Endothelial cell (in vitro differentiated cells): ENCODE data around the gene CCDC138. TPM values are rescaled to one million over a fixed set of nuclear protein-coding genes. Genes with fewer than 3 reads are reported as not detected.

ENCODE experiments used
- DNase-seq: peaks from one replicate; pipeline ENCODE4 v3.0.0; 2021; ENCODE audit warnings: low spot score
- H3K27ac Mint-ChIP-seq: one replicate; pipeline ENCODE4 v1.8.0; 2021; ENCODE audit warnings: mixed read lengths, inconsistent platforms; ENCODE audit not compliant: unreplicated experiment
- H3K27me3 Mint-ChIP-seq: one replicate; pipeline ENCODE4 v1.8.0; 2021; ENCODE audit warnings: mild to moderate bottlenecking, moderate library complexity, mixed read lengths, inconsistent platforms; ENCODE audit not compliant: unreplicated experiment
- H3K36me3 Mint-ChIP-seq: one replicate; pipeline ENCODE4 v1.8.0; 2021; ENCODE audit warnings: mild to moderate bottlenecking, low read depth, mixed read lengths, inconsistent platforms; ENCODE audit not compliant: unreplicated experiment
- H3K4me1 Mint-ChIP-seq: one replicate; pipeline ENCODE4 v1.8.0; 2021; ENCODE audit warnings: mild to moderate bottlenecking, mixed read lengths, inconsistent platforms; ENCODE audit not compliant: unreplicated experiment
- H3K4me3 Mint-ChIP-seq: one replicate; pipeline ENCODE4 v1.8.0; 2021; ENCODE audit warnings: mild to moderate bottlenecking, mixed read lengths, inconsistent platforms; ENCODE audit not compliant: unreplicated experiment
- H3K9me3 Mint-ChIP-seq: one replicate; pipeline ENCODE4 v1.8.0; 2021; ENCODE audit warnings: mixed read lengths, inconsistent platforms; ENCODE audit not compliant: unreplicated experiment
- total RNA-seq: library from RNA; stranded (reverse); fragmentation: NEBNext Ultra II Directional; extraction: Animal tissue kit (Norgen Biotek cat#: 25700); gene quantifications from one replicate; pipeline ENCODE4 v1.2.1, GENCODE V29; 2021; ENCODE audit not compliant: unreplicated experiment
- TF ChIP-seq, protein P1 (sequence below): fragments of 200-600 bp; sonication (generic); IDR thresholded peaks from one replicate; pipeline ENCODE4 v1.5.0; 2021; ENCODE audit warnings: antibody characterized with exemption; ENCODE audit not compliant: unreplicated experiment

CCDC138 gene
- total RNA-seq, 1 donor from 2014 or later = 7.6 TPM

DNA sequence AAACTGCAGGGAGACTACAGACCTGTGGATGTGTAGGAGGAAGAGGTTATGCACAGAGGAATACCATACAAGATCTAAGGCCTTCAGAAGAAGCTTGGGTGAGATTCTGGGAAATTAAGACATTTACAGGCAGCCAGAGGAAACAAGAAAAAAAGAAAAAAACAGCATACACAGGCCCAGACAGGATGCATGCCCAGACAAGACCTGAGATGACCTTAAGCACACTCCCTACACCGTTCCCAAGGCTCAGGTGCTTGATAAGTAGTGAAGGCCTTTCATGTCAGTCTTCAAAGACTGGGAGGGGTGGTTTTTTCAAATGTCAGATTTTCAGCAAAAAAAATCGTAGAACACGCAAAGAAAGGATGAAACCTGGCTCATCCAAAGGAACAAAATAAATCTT, 83.0 kb downstream of the CCDC138 start:
- Mint-ChIP-seq H3K4me1 (no peaks in the 10 kb centered on the region), H3K27ac (no peak overlapping the region), H3K36me3 (peaks cover 5% of the 10 kb centered on the region), H3K27me3 (no peaks in the 10 kb centered on the region), H3K4me3 (no peak overlapping the region), H3K9me3 (no peaks in the 10 kb centered on the region)
- TF ChIP-seq, protein P1, sequence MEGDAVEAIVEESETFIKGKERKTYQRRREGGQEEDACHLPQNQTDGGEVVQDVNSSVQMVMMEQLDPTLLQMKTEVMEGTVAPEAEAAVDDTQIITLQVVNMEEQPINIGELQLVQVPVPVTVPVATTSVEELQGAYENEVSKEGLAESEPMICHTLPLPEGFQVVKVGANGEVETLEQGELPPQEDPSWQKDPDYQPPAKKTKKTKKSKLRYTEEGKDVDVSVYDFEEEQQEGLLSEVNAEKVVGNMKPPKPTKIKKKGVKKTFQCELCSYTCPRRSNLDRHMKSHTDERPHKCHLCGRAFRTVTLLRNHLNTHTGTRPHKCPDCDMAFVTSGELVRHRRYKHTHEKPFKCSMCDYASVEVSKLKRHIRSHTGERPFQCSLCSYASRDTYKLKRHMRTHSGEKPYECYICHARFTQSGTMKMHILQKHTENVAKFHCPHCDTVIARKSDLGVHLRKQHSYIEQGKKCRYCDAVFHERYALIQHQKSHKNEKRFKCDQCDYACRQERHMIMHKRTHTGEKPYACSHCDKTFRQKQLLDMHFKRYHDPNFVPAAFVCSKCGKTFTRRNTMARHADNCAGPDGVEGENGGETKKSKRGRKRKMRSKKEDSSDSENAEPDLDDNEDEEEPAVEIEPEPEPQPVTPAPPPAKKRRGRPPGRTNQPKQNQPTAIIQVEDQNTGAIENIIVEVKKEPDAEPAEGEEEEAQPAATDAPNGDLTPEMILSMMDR = no peak
- DNase-seq = no peak

DNA sequence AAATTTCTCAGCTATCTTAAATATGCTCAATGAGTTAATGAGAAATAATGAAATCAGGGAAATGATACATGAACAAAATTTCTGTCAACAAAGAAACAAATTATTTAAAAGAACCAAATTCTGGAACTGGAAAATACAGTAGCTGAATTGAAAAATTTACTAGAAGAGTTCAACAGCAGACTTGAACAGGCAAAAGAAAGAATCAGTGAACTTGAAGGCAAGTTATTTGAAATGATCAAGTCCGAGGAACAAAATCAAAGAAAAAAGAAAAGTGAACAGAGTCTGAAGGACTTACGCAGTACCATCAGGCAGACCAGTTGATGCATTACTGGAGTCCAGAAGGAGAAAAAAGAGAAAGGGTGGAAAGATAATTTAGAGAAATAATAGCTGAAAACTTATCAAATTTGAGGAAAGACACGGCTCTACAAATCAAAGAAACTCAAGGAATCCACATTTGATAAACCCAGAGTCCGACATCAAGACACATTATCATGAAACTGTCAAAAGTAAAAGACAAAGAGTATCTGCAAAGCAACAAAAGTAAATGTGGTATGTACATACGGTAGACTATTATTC, 83.6 kb downstream of the CCDC138 start:
- H3K27me3 Mint-ChIP-seq = no peaks in the 10 kb centered on the region
- H3K4me3 Mint-ChIP-seq = no peak overlapping the region
- no peaks in the 10 kb centered on the region for H3K9me3 Mint-ChIP-seq
- H3K36me3 Mint-ChIP-seq = peaks cover 5% of the 10 kb centered on the region
- no peak overlapping the region for H3K27ac Mint-ChIP-seq
- TF ChIP-seq, protein P1 = no peak
- DNase-seq = no peak
- no peaks in the 10 kb centered on the region for H3K4me1 Mint-ChIP-seq

DNA sequence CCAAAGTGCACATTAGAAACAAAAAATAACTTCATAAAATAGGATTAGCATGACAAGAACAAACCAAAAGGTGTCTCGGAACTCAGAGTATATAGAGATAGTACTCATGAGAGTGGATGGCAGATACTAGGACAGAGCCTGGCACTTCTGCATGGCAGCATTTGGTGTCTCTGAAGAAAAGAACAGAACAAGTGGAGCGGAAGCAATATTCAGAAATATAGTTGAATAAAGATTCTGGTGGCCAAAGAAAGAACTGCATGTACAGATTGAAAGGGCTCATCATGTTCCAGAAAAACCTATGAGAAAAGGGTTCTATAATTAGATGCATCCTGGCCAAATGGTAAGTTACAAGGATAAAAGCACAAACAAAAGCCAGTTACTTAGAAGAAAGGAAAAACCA, 90.9 kb downstream of the CCDC138 start:
- no peaks in the 10 kb centered on the region for H3K9me3 Mint-ChIP-seq
- H3K4me3 Mint-ChIP-seq = no peak overlapping the region
- no peaks in the 10 kb centered on the region for H3K27me3 Mint-ChIP-seq
- TF ChIP-seq, protein P1 = peak; percentile 56
- no peaks in the 10 kb centered on the region for H3K4me1 Mint-ChIP-seq
- H3K27ac Mint-ChIP-seq = no peak overlapping the region
- DNase-seq = no peak
- H3K36me3 Mint-ChIP-seq = peaks cover 6% of the 10 kb centered on the region

DNA sequence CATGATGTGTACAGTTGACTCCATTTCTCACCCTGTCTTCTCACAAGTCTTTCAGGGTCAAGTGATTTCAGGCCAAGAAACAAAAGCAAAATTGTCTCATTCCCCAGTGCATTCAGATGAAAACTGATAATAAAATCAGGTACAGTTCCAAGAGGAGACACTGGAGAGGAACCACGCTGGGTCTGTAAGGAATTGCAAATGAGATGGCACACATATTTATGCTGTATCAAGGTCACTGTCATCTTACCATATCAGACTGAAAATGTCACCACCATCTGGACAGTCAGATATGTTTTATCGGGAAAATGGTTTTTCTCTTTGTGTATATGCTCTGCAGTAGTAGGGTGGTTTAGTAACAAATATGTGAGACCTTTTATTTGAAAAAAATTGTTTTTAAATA, 91.7 kb downstream of the CCDC138 start:
- Mint-ChIP-seq H3K9me3 (no peaks in the 10 kb centered on the region), H3K36me3 (peaks cover 6% of the 10 kb centered on the region), H3K4me3 (no peak overlapping the region), H3K27me3 (no peaks in the 10 kb centered on the region), H3K27ac (no peak overlapping the region), H3K4me1 (no peaks in the 10 kb centered on the region)
- DNase-seq = no peak
- TF ChIP-seq, protein P1 = no peak

DNA sequence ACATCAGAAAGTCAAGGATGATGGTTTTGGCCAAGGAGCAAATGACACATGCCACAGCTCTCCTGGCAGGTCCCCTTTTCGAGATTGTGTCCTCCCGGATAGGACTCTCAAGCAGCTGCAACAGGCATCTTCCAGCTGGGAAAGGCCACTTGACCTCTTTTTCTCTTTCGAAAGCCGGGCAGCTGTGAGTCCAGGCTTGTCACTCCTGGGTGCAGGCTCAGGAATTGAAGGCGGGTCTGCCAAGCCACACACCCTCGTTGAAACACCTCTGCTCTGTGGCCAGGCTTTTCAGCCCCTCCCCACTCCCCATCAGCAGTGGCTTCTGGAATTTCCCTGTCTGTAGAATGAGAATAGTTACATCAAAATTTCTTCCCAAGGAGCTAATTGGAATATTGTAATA, 98.0 kb downstream of the CCDC138 start:
- DNase-seq = no peak
- Mint-ChIP-seq H3K27ac (no peak overlapping the region), H3K36me3 (peaks cover 6% of the 10 kb centered on the region), H3K4me3 (no peak overlapping the region), H3K9me3 (no peaks in the 10 kb centered on the region), H3K4me1 (no peaks in the 10 kb centered on the region), H3K27me3 (no peaks in the 10 kb centered on the region)
- TF ChIP-seq, protein P1 = no peak
